ENCODE measurements around the gene TSPAN13. TPM values are rescaled to one million over a fixed set of nuclear protein-coding genes. Genes with fewer than 3 reads are reported as not detected.

TSPAN13 gene
- total RNA-seq, 1 experiment from 2014 or later, result 32.7 TPM

DNA sequence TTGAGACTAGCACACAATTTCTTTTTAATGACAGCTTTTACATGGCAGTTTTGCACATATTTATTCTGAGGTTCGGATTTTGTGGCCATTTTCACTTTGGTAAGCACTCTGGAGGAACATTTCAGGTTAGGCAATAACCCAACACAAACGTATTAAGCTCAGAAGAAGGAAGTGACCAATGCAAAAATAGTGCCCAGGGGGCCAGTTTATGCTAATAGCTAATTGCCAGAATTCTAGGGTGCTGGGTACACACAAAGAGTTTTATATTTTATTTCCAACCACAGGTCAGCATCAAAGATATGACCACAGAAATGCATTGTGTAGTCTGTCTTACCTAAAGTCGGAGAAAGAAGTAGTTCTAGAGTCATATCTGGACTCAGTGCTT, 59.7 kb downstream of the TSPAN13 start:
- ChIA-PET CTCF (no interaction called here), POLR2A (no interaction called here)
- H3K27me3 Mint-ChIP-seq (ENCODE audit: low read depth), result no peaks in the 10 kb centered on the region
- ATAC-seq (no peak), DNase-seq (ENCODE audit: low spot score) (no peak)
- H3K36me3 Mint-ChIP-seq, result no peaks in the 10 kb centered on the region
- peaks cover 3% of the 10 kb centered on the region; the same call in 1 of the 2 replicates for H3K9me3 Mint-ChIP-seq
- no peaks in the 10 kb centered on the region for H3K4me1 Mint-ChIP-seq
- no peak overlapping the region for H3K27ac Mint-ChIP-seq
- H3K4me3 Mint-ChIP-seq, result no peak overlapping the region
- TF ChIP-seq GTF2I (CRISPR knock-in tag; conservative IDR thresholded peaks at IDR 0.05) (no peak), ZNF416 (CRISPR knock-in tag; IDR thresholded peaks at IDR 0.05) (no peak)

- ATAC-seq, result no peak
- no peak for TF ChIP-seq PRDM15 (CRISPR knock-in tag; IDR thresholded peaks at IDR 0.05)
- TF ChIP-seq GRHL2 (CRISPR knock-in tag; IDR thresholded peaks at IDR 0.05; ENCODE audit: insufficient replicate concordance, severe bottlenecking), result no peak
- TF ChIP-seq SOX15 (CRISPR knock-in tag; IDR thresholded peaks at IDR 0.05), result no peak
- TF ChIP-seq SMAD3 (CRISPR knock-in tag; IDR thresholded peaks at IDR 0.05; ENCODE audit: borderline replicate concordance), result no peak
- no peak for TF ChIP-seq PRRX2 (CRISPR knock-in tag; IDR thresholded peaks at IDR 0.05)
- no peak for TF ChIP-seq RELA (CRISPR knock-in tag; IDR thresholded peaks at IDR 0.05; ENCODE audit: borderline replicate concordance)
- TF ChIP-seq, protein P1, sequence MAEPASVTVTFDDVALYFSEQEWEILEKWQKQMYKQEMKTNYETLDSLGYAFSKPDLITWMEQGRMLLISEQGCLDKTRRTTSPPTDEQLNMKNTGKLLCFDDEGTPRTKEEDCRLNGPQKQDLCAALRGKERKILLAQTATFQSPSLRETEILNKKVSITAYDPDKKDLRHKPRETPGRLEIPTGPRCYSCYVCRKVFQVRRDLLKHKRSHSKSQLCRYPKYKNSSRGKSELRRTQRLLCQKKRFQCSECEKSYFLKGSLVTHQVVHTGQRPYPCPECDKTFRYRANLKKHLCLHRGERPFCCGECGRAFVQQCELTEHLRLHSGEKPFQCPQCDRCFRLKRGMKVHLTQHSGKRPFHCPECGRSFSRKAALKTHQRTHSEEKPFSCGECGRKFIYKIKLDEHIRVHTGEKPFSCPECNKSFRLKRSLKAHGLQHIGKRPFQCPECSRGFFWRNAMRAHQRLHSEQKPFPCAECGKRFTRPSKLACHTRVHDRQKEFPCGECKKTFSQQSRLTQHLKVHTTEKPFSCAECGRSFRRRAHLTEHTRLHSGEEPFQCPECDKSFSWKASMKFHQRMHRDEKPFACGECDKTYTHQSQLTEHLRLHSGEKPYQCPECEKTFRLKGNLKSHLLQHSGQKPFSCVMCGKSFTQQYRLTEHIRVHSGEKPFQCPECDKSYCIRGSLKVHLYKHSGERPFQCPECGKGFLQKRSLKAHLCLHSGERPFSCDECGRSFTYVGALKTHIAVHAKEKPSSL (CRISPR knock-in tag; conservative IDR thresholded peaks at IDR 0.05), result no peak
- TF ChIP-seq CREM (CRISPR knock-in tag; IDR thresholded peaks at IDR 0.05), result no peak
- H3K4me3 Mint-ChIP-seq, result no peak overlapping the region
- no peak overlapping the region for H3K27ac Mint-ChIP-seq
- H3K4me1 Mint-ChIP-seq, result no peaks in the 10 kb centered on the region
- POLR2A ChIA-PET, result no interaction called here
- no peaks in the 10 kb centered on the region for H3K27me3 Mint-ChIP-seq (ENCODE audit: low read depth)
- peaks cover 11% of the 10 kb centered on the region for H3K9me3 Mint-ChIP-seq
- DNase-seq (ENCODE audit: low spot score), result no peak
- CTCF ChIA-PET, result no interaction called here
- H3K36me3 Mint-ChIP-seq, result 0 out of 2 replicates have a peak, but pooled peaks cover 4% of the 10 kb centered on the region
These were observed 61.4 kb downstream of the TSPAN13 start for GRCh38 chr7:16815001-16815400.

DNA sequence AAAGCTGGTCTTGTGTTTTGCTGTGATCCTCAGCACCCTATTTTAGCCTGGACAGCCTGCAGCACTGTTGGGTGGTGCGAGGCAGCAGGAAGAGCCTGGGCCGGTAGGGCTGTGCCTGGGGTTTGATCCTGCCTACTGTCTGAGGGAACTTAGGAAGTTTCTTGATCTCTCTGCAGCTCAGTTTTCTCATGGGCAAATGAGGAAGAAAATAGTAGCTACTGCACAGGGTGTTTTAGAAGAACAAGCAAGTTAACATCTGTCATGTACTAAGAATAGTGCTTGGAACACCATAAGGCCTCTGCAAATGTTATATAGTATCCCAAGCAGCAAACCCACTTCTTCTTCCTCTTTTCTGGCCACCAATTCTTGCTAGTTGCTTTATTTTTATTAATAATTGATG, 63.3 kb downstream of the TSPAN13 start:
- no peak for TF ChIP-seq TEAD1 (CRISPR knock-in tag; IDR thresholded peaks at IDR 0.05)
- no peak for TF ChIP-seq GTF2I (CRISPR knock-in tag; conservative IDR thresholded peaks at IDR 0.05)
- POLR2A ChIA-PET, result no interaction called here
- H3K27ac Mint-ChIP-seq, result no peak overlapping the region
- H3K27me3 Mint-ChIP-seq (ENCODE audit: low read depth), result no peaks in the 10 kb centered on the region
- no peak overlapping the region for H3K4me3 Mint-ChIP-seq
- no peak for DNase-seq (ENCODE audit: low spot score)
- CTCF ChIA-PET, result no interaction called here
- H3K36me3 Mint-ChIP-seq, result 0 out of 2 replicates have a peak, but pooled peaks cover 6% of the 10 kb centered on the region
- H3K9me3 Mint-ChIP-seq, result peaks cover 15% of the 10 kb centered on the region
- H3K4me1 Mint-ChIP-seq, result no peaks in the 10 kb centered on the region
- ATAC-seq, result peak; percentile 57; the same call in 1 of the 2 replicates

GRCh38 chr7:16817536-16817935, 64.0 kb downstream of the TSPAN13 start:
- Mint-ChIP-seq H3K4me1 (no peaks in the 10 kb centered on the region), H3K9me3 (peaks cover 15% of the 10 kb centered on the region), H3K27ac (peak overlapping the region; percentile 48; the same call in 1 of the 2 replicates), H3K4me3 (no peak overlapping the region), H3K27me3 (ENCODE audit: low read depth) (no peaks in the 10 kb centered on the region), H3K36me3 (0 out of 2 replicates have a peak, but pooled peaks cover 6% of the 10 kb centered on the region)
- ATAC-seq, result no peak
- ChIA-PET CTCF (no interaction called here), POLR2A (no interaction called here)
- DNase-seq (ENCODE audit: low spot score), result no peak
- TF ChIP-seq CTCF (IDR thresholded peaks at IDR 0.05) (no peak), ZNF423 (CRISPR knock-in tag; IDR thresholded peaks at IDR 0.05) (no peak), ZNF138 (CRISPR knock-in tag; conservative IDR thresholded peaks at IDR 0.05) (no peak), CREM (CRISPR knock-in tag; IDR thresholded peaks at IDR 0.05) (no peak), HMGXB4 (CRISPR knock-in tag; IDR thresholded peaks at IDR 0.05) (no peak), SP1 (CRISPR knock-in tag; conservative IDR thresholded peaks at IDR 0.05) (no peak)
- TF ChIP-seq, protein P2, sequence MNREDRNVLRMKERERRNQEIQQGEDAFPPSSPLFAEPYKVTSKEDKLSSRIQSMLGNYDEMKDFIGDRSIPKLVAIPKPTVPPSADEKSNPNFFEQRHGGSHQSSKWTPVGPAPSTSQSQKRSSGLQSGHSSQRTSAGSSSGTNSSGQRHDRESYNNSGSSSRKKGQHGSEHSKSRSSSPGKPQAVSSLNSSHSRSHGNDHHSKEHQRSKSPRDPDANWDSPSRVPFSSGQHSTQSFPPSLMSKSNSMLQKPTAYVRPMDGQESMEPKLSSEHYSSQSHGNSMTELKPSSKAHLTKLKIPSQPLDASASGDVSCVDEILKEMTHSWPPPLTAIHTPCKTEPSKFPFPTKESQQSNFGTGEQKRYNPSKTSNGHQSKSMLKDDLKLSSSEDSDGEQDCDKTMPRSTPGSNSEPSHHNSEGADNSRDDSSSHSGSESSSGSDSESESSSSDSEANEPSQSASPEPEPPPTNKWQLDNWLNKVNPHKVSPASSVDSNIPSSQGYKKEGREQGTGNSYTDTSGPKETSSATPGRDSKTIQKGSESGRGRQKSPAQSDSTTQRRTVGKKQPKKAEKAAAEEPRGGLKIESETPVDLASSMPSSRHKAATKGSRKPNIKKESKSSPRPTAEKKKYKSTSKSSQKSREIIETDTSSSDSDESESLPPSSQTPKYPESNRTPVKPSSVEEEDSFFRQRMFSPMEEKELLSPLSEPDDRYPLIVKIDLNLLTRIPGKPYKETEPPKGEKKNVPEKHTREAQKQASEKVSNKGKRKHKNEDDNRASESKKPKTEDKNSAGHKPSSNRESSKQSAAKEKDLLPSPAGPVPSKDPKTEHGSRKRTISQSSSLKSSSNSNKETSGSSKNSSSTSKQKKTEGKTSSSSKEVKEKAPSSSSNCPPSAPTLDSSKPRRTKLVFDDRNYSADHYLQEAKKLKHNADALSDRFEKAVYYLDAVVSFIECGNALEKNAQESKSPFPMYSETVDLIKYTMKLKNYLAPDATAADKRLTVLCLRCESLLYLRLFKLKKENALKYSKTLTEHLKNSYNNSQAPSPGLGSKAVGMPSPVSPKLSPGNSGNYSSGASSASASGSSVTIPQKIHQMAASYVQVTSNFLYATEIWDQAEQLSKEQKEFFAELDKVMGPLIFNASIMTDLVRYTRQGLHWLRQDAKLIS (CRISPR knock-in tag; IDR thresholded peaks at IDR 0.05; ENCODE audit: borderline replicate concordance), result no peak

Data from WTC11 (cell line).